Gastrocnemius medialis (tissue), 4 donors: Measurements from ENCODE around the gene TMEM272. TPM values are rescaled to one million over a fixed set of nuclear protein-coding genes. Genes with fewer than 3 reads are reported as not detected.

Experiments
- ATAC-seq, 2 donors: fragments of 150-250 bp; one replicate each; pipeline ENCODE4 v1.9.1; 2016
- DNase-seq, 2 donors: peaks; one replicate each; pipeline ENCODE4 v3.0.0-alpha.2; 2019
- H3K27ac ChIP-seq, 4 donors: fragments of 200-600 bp; sonication (generic); 1 replicate in 1 of 4; 2 replicates in 3 of 4; pipeline ENCODE4 v1.5.1; 2016 to 2018; ENCODE audit warnings: mild to moderate bottlenecking in 2 of 4, moderate library complexity in 1 of 4
- H3K27me3 ChIP-seq, 3 donors: fragments of 200-600 bp; sonication (generic) in 2 of 3; 1 replicate in 1 of 3; 2 replicates in 2 of 3; pipeline versions ENCODE4 v1.5.1 to v1.6.0; 2016 to 2019; ENCODE audit warnings: mild to moderate bottlenecking in 1 of 3, moderate library complexity in 1 of 3
- H3K36me3 ChIP-seq, 2 donors: fragments of 200-600 bp; sonication (generic) in 1 of 2; one replicate each; pipeline ENCODE4 v1.5.1; 2017 to 2018
- H3K4me1 ChIP-seq, 2 donors: fragments of 200-600 bp; sonication (generic) in 1 of 2; one replicate each; pipeline ENCODE4 v1.5.1; 2016 to 2017; ENCODE audit warnings: mild to moderate bottlenecking in 2 of 2
- H3K4me3 ChIP-seq, 4 donors: fragments of 200-600 bp; sonication (generic) in 3 of 4; 1 replicate in 1 of 4; 2 replicates in 3 of 4; pipeline ENCODE4 v1.5.1; 2016 to 2019; ENCODE audit warnings: mild to moderate bottlenecking in 2 of 4
- H3K9me3 ChIP-seq, 3 donors: fragments of 200-600 bp; sonication (generic) in 2 of 3; 1 replicate in 1 of 3; 2 replicates in 2 of 3; pipeline ENCODE4 v1.5.1; 2016 to 2019
- POLR2A ChIP-seq, 2 donors: fragments of 450-650 bp; IDR thresholded peaks; one replicate each; pipeline ENCODE4 v1.6.1; 2017; ENCODE audit warnings: antibody characterized with exemption in 2 of 2, mild to moderate bottlenecking in 2 of 2, moderate library complexity in 2 of 2
- in situ Hi-C, 4 donors: fragments of 200-750 bp; cut with MboI; loops; one replicate each; pipeline versions ENCODE4 v1.15.0 to v1.8.0; 2017; ENCODE audit warnings: low sequenced_read_pairs in 4 of 4
- intact Hi-C: fragments of 100-400 bp; cut with DNase I; formaldehyde crosslinking; loops from one replicate; pipeline ENCODE4 v1.15.1; 2023; ENCODE audit warnings: low total_unique reads
- total RNA-seq, 4 donors: library from RNA; depleted of rRNA; stranded (reverse); fragments of >200 nt; gene quantifications; one replicate each; pipeline versions ENCODE4 v1.1.0 to v1.2.3, GENCODE V29; 2016
- TF ChIP-seq, protein P1 (sequence below), 5 experiments: fragments of 450-650 bp in 3 of 5; fragments of 200-600 bp in 2 of 5; sonication (generic) in 2 of 5; IDR thresholded peaks in 4 of 5; conservative IDR thresholded peaks in 1 of 5; 1 replicate in 4 of 5; 2 replicates in 1 of 5; pipeline ENCODE4 v1.5.1; 2016 to 2019; ENCODE audit warnings: antibody characterized with exemption in 5 of 5, mild to moderate bottlenecking in 3 of 5, moderate library complexity in 3 of 5

The TMEM272 gene
- total RNA-seq, 4 donors from 2014 or later = 0.20 to 0.41 (median 0.27) TPM; not detected in 1

GRCh38 chr13:51818781-51819511, 26.0 kb downstream of the TMEM272 start:
- no peaks in the 10 kb centered on the region for H3K9me3 ChIP-seq
- H3K27me3 ChIP-seq = no peaks in the 10 kb centered on the region
- H3K4me3 ChIP-seq = no peak overlapping the region
- peaks cover 16 to 21% of the 10 kb centered on the region in 2 donors for H3K4me1 ChIP-seq
- H3K27ac ChIP-seq = peak overlapping the region; percentile 51 to 67 (median 58)
- intact Hi-C loops = no loop called here
- TF ChIP-seq POLR2A (IDR thresholded peaks at IDR 0.05) = no peak
- TF ChIP-seq, protein P1, sequence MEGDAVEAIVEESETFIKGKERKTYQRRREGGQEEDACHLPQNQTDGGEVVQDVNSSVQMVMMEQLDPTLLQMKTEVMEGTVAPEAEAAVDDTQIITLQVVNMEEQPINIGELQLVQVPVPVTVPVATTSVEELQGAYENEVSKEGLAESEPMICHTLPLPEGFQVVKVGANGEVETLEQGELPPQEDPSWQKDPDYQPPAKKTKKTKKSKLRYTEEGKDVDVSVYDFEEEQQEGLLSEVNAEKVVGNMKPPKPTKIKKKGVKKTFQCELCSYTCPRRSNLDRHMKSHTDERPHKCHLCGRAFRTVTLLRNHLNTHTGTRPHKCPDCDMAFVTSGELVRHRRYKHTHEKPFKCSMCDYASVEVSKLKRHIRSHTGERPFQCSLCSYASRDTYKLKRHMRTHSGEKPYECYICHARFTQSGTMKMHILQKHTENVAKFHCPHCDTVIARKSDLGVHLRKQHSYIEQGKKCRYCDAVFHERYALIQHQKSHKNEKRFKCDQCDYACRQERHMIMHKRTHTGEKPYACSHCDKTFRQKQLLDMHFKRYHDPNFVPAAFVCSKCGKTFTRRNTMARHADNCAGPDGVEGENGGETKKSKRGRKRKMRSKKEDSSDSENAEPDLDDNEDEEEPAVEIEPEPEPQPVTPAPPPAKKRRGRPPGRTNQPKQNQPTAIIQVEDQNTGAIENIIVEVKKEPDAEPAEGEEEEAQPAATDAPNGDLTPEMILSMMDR (IDR thresholded peaks at IDR 0.05 in 4 of 5, conservative IDR thresholded peaks at IDR 0.05 in 1 of 5) = no peak
- peak; percentile 96 to 98 for ATAC-seq
- in situ Hi-C loops = loop anchor here (10.0 to 25.0 kb wide), 8 partner anchors 193 to 636 kb away; partner anchors contain the start of genes NEK5 (in 2 of the 4), ALG11 (in 1 of the 4), ATP7B (in 1 of the 4) and CKAP2 (in 1 of the 4)
- no peaks in the 10 kb centered on the region for H3K36me3 ChIP-seq
- peak; percentile 74 to 78 for DNase-seq

GRCh38 chr13:51818276-51818675, 26.7 kb downstream of the TMEM272 start:
- H3K36me3 ChIP-seq = no peaks in the 10 kb centered on the region

GRCh38 chr13:51817717-51818116, 27.3 kb downstream of the TMEM272 start:
- no peak for DNase-seq
- no peaks in the 10 kb centered on the region for H3K36me3 ChIP-seq
- H3K9me3 ChIP-seq = no peaks in the 10 kb centered on the region
- no peak overlapping the region for H3K27ac ChIP-seq
- no peak overlapping the region for H3K4me3 ChIP-seq
- intact Hi-C loops (no loop called here), in situ Hi-C loops (loop anchor here (10.0 to 25.0 kb wide), 8 partner anchors 195 to 637 kb away; partner anchors contain the start of genes NEK5 (in 2 of the 4), ALG11 (in 1 of the 4), ATP7B (in 1 of the 4) and CKAP2 (in 1 of the 4))
- peaks cover 16 to 21% of the 10 kb centered on the region in 2 donors for H3K4me1 ChIP-seq
- no peaks in the 10 kb centered on the region for H3K27me3 ChIP-seq
- TF ChIP-seq, protein P1 (IDR thresholded peaks at IDR 0.05 in 4 of 5, conservative IDR thresholded peaks at IDR 0.05 in 1 of 5) = no peak
- TF ChIP-seq POLR2A (IDR thresholded peaks at IDR 0.05) = no peak
- ATAC-seq = no peak

More at GRCh38 chr13:51818276-51818675, 26.7 kb downstream of the TMEM272 start:
- intact Hi-C loops = no loop called here
- Histone ChIP-seq H3K4me3 (no peak overlapping the region), H3K4me1 (peaks cover 16 to 21% of the 10 kb centered on the region in 2 donors), H3K9me3 (no peaks in the 10 kb centered on the region), H3K27ac (peak overlapping the region in 1 of 4 donors; percentile 53), H3K27me3 (no peaks in the 10 kb centered on the region)
- no peak for DNase-seq
- in situ Hi-C loops = loop anchor here (10.0 to 25.0 kb wide), 8 partner anchors 194 to 637 kb away; partner anchors contain the start of genes NEK5 (in 2 of the 4), ALG11 (in 1 of the 4), ATP7B (in 1 of the 4) and CKAP2 (in 1 of the 4)
- TF ChIP-seq, protein P1 (IDR thresholded peaks at IDR 0.05 in 4 of 5, conservative IDR thresholded peaks at IDR 0.05 in 1 of 5) = no peak
- TF ChIP-seq POLR2A (IDR thresholded peaks at IDR 0.05) = no peak
- ATAC-seq = no peak

GRCh38 chr13:51816604-51817249, 28.2 kb downstream of the TMEM272 start:
- H3K36me3 ChIP-seq = no peaks in the 10 kb centered on the region
- DNase-seq (no peak), ATAC-seq (no peak)
- in situ Hi-C loops (loop anchor here (10.0 to 25.0 kb wide), 8 partner anchors 196 to 638 kb away; partner anchors contain the start of genes NEK5 (in 2 of the 4), ALG11 (in 1 of the 4), ATP7B (in 1 of the 4) and CKAP2 (in 1 of the 4)), intact Hi-C loops (no loop called here)
- TF ChIP-seq POLR2A (IDR thresholded peaks at IDR 0.05) = no peak
- TF ChIP-seq, protein P1 (IDR thresholded peaks at IDR 0.05 in 4 of 5, conservative IDR thresholded peaks at IDR 0.05 in 1 of 5) = no peak
- H3K27me3 ChIP-seq = no peaks in the 10 kb centered on the region
- H3K4me3 ChIP-seq = no peak overlapping the region
- H3K27ac ChIP-seq = no peak overlapping the region
- peaks cover 16 to 21% of the 10 kb centered on the region in 2 donors for H3K4me1 ChIP-seq
- H3K9me3 ChIP-seq = no peaks in the 10 kb centered on the region
